H9 (cell line): Measurements from ENCODE around the gene JAG1. TPM values are rescaled to one million over a fixed set of nuclear protein-coding genes. Genes with fewer than 3 reads are reported as not detected.

ENCODE experiments used
- DNase-seq: peaks from one replicate; pipeline ENCODE4 v3.0.0-alpha.2; 2017
- H2AFZ ChIP-seq: one replicate; pipeline ENCODE4 v1.6.1; 2013; ENCODE audit warnings: mild to moderate bottlenecking, low read length, control low read depth, moderate library complexity
- H2AK5ac ChIP-seq: 2 replicates; pipeline ENCODE4 v1.6.1; 2013; ENCODE audit warnings: low read length, control low read depth, mixed read lengths; ENCODE audit not compliant: insufficient read length
- H2BK120ac ChIP-seq: one replicate; pipeline ENCODE4 v1.6.1; 2013; ENCODE audit warnings: low read depth, mild to moderate bottlenecking, low read length, control low read depth, inconsistent platforms; ENCODE audit not compliant: poor library complexity, severe bottlenecking
- H2BK12ac ChIP-seq: 2 replicates; pipeline ENCODE4 v1.6.1; 2013; ENCODE audit warnings: low read length, control low read depth, mixed read lengths, low read depth; ENCODE audit not compliant: insufficient read length
- H2BK15ac ChIP-seq: 2 replicates; pipeline ENCODE4 v1.6.1; 2013; ENCODE audit warnings: low read depth, low read length, control low read depth
- H2BK20ac ChIP-seq: one replicate; pipeline ENCODE4 v1.6.1; 2013; ENCODE audit warnings: low read depth, mild to moderate bottlenecking, low read length, control low read depth, inconsistent platforms; ENCODE audit not compliant: poor library complexity, severe bottlenecking
- H2BK5ac ChIP-seq: 2 replicates; pipeline ENCODE4 v1.6.1; 2013; ENCODE audit warnings: low read length, control low read depth, mixed read lengths; ENCODE audit not compliant: insufficient read length
- H3K14ac ChIP-seq: 2 replicates; pipeline ENCODE4 v1.6.1; 2013; ENCODE audit warnings: low read length, control low read depth; ENCODE audit not compliant: insufficient read depth
- H3K18ac ChIP-seq: 2 replicates; pipeline ENCODE4 v1.6.1; 2013; ENCODE audit warnings: low read depth, mild to moderate bottlenecking, mixed read lengths, low read length, control low read depth; ENCODE audit not compliant: insufficient read length
- H3K23ac ChIP-seq: 2 replicates; pipeline ENCODE4 v1.6.1; 2013; ENCODE audit warnings: low read length, control low read depth, mixed read lengths, low read depth; ENCODE audit not compliant: insufficient read length
- H3K23me2 ChIP-seq: 2 replicates; pipeline ENCODE4 v1.6.1; 2013; ENCODE audit warnings: low read depth, mild to moderate bottlenecking, mixed read lengths, low read length, control low read depth; ENCODE audit not compliant: insufficient read length, poor library complexity, severe bottlenecking
- H3K27ac ChIP-seq: 2 replicates; pipeline ENCODE4 v1.5.1; 2013; ENCODE audit warnings: low read length, control low read depth, mixed read lengths, low read depth; ENCODE audit not compliant: insufficient read length
- H3K27me3 ChIP-seq: 2 replicates; pipeline ENCODE4 v1.6.1; 2013; ENCODE audit warnings: low read length, control low read depth, inconsistent platforms; ENCODE audit not compliant: insufficient read depth
- H3K4ac ChIP-seq: 2 replicates; pipeline ENCODE4 v1.6.1; 2013; ENCODE audit warnings: low read depth, mild to moderate bottlenecking, control low read depth, inconsistent platforms, low read length, moderate library complexity
- H3K4me1 ChIP-seq: 2 replicates; pipeline ENCODE4 v1.6.1; 2013; ENCODE audit warnings: low read length, control low read depth, inconsistent platforms; ENCODE audit not compliant: insufficient read depth
- H3K4me2 ChIP-seq: 2 replicates; pipeline ENCODE4 v1.6.1; 2013; ENCODE audit warnings: low read length, control low read depth, mixed read lengths; ENCODE audit not compliant: insufficient read length, insufficient read depth
- H3K56ac ChIP-seq: 2 replicates; pipeline ENCODE4 v1.6.1; 2013; ENCODE audit warnings: low read depth, mild to moderate bottlenecking, mixed read lengths, low read length, control low read depth; ENCODE audit not compliant: insufficient read length
- H3K79me1 ChIP-seq: 2 replicates; pipeline ENCODE4 v1.6.1; 2013; ENCODE audit warnings: low read depth, mild to moderate bottlenecking, moderate library complexity, low read length, control low read depth, inconsistent platforms; ENCODE audit not compliant: insufficient read depth, poor library complexity, severe bottlenecking
- H3K79me2 ChIP-seq: 2 replicates; pipeline ENCODE4 v1.6.1; 2013; ENCODE audit warnings: low read length, control low read depth, inconsistent platforms; ENCODE audit not compliant: insufficient read depth
- H3K9ac ChIP-seq: 2 replicates; pipeline ENCODE4 v1.6.1; 2013; ENCODE audit warnings: low read length, control low read depth, mixed read lengths; ENCODE audit not compliant: insufficient read length; ENCODE audit errors: extremely low read depth
- H3K9me3 ChIP-seq: one replicate; pipeline ENCODE4 v1.6.1; 2013; ENCODE audit warnings: low read depth, low read length, inconsistent platforms; ENCODE audit not compliant: control insufficient read depth
- H3T11ph ChIP-seq: one replicate; pipeline ENCODE4 v1.6.1; 2013; ENCODE audit warnings: mild to moderate bottlenecking, low read length, control low read depth, inconsistent platforms
- H4K20me1 ChIP-seq: one replicate; pipeline ENCODE4 v1.6.1; 2013; ENCODE audit not compliant: control insufficient read depth, insufficient read length, insufficient read depth
- H4K5ac ChIP-seq: 2 replicates; pipeline ENCODE4 v1.6.1; 2013; ENCODE audit warnings: low read depth, mild to moderate bottlenecking, mixed read lengths, low read length, control low read depth; ENCODE audit not compliant: insufficient read length
- H4K8ac ChIP-seq: replicated peaks from 2 replicates; pipeline ENCODE4 v1.6.1; 2013; ENCODE audit warnings: low read length, control low read depth, mixed read lengths, low read depth; ENCODE audit not compliant: insufficient read length
- H4K91ac ChIP-seq: 2 replicates; pipeline ENCODE4 v1.6.1; 2013; ENCODE audit warnings: low read depth, mild to moderate bottlenecking, moderate library complexity, mixed read lengths, low read length, control low read depth; ENCODE audit not compliant: insufficient read length
- H3K27ac Mint-ChIP-seq, 3 experiments: 2 replicates in 2 of 3; 3 replicates in 1 of 3; pipeline ENCODE4 v1.8.0; 2020 to 2021; ENCODE audit warnings: mixed read lengths in 3 of 3, mild to moderate bottlenecking in 1 of 3, moderate library complexity in 1 of 3
- H3K27me3 Mint-ChIP-seq: 2 replicates; pipeline ENCODE4 v1.8.0; 2021; ENCODE audit warnings: low read depth, mild to moderate bottlenecking, moderate library complexity, mixed read lengths
- H3K36me3 Mint-ChIP-seq, 3 experiments: 2 replicates in 2 of 3; 3 replicates in 1 of 3; pipeline ENCODE4 v1.8.0; 2020 to 2021; ENCODE audit warnings: low read depth in 3 of 3, mixed read lengths in 3 of 3; ENCODE audit not compliant: insufficient read depth in 1 of 3
- H3K4me1 Mint-ChIP-seq, 2 experiments: 2 replicates each; pipeline ENCODE4 v1.8.0; 2020; ENCODE audit warnings: mixed read lengths in 2 of 2
- H3K4me3 Mint-ChIP-seq, 2 experiments: 2 replicates in 1 of 2; 3 replicates in 1 of 2; pipeline ENCODE4 v1.8.0; 2020 to 2021; ENCODE audit warnings: mild to moderate bottlenecking in 2 of 2, mixed read lengths in 2 of 2, moderate library complexity in 1 of 2
- H3K9me3 Mint-ChIP-seq, 2 experiments: 2 replicates in 1 of 2; 3 replicates in 1 of 2; pipeline ENCODE4 v1.8.0; 2020; ENCODE audit warnings: mild to moderate bottlenecking in 2 of 2, mixed read lengths in 2 of 2, moderate library complexity in 1 of 2
- CTCF ChIP-seq: fragments of 200-600 bp; sonication (generic); conservative IDR thresholded peaks from 3 replicates; pipeline ENCODE4 v1.8.0; 2021; ENCODE audit warnings: antibody characterized with exemption, mild to moderate bottlenecking
- WGBS: extraction: QIAGEN DNeasy Blood & Tissue Kit; methylation state at CpG from one replicate; pipeline ENCODE4 v1.1.7; 2013; ENCODE audit warnings: missing lambda C conversion rate, low lambda C conversion rate, mixed read lengths; ENCODE audit not compliant: insufficient read length; ENCODE audit errors: extremely low coverage; 5-methylcytosine and 5-hydroxymethylcytosine counted together
- total RNA-seq: library from RNA; stranded (reverse); gene quantifications from 2 replicates; pipeline ENCODE4 v1.2.1, GENCODE V29; 2021

Gene JAG1
- total RNA-seq, 1 experiment from 2014 or later, result 58.1 TPM

GRCh38 chr20:10641467-10641866 is 32.3 kb downstream of the JAG1 start:
- no peak overlapping the region for H4K91ac ChIP-seq
- H3K27me3 ChIP-seq, result no peaks in the 10 kb centered on the region
- H3K27ac Mint-ChIP-seq, result no peak overlapping the region
- H2AFZ ChIP-seq, result no peak overlapping the region
- H3T11ph ChIP-seq, result no peak overlapping the region
- H3K18ac ChIP-seq, result no peak overlapping the region
- H2BK120ac ChIP-seq, result no peak overlapping the region
- H3K9me3 ChIP-seq, result no peaks in the 10 kb centered on the region
- H3K4ac ChIP-seq, result no peak overlapping the region
- peaks cover 60 to 87% (median 77%) of the 10 kb centered on the region in 3 experiments for H3K36me3 Mint-ChIP-seq
- no peaks in the 10 kb centered on the region for H3K79me2 ChIP-seq
- no peak overlapping the region for H4K8ac ChIP-seq
- no peaks in the 10 kb centered on the region; the same call in 1 of the 2 replicates for H3K27me3 Mint-ChIP-seq
- no peak overlapping the region for H3K56ac ChIP-seq
- H4K20me1 ChIP-seq, result no peaks in the 10 kb centered on the region
- H3K9me3 Mint-ChIP-seq, result no peaks in the 10 kb centered on the region
- H3K4me3 Mint-ChIP-seq, result no peak overlapping the region
- no peak overlapping the region for H2BK20ac ChIP-seq
- H3K79me1 ChIP-seq, result no peaks in the 10 kb centered on the region
- H3K23ac ChIP-seq, result no peak overlapping the region
- H3K4me1 Mint-ChIP-seq, result peaks cover 29 to 38% of the 10 kb centered on the region in 2 experiments
- no peak overlapping the region for H4K5ac ChIP-seq
- no peak overlapping the region for H2BK12ac ChIP-seq
- no peak overlapping the region for H2AK5ac ChIP-seq
- no peak for TF ChIP-seq CTCF
- H3K14ac ChIP-seq, result no peak overlapping the region
- no peak overlapping the region for H3K4me2 ChIP-seq
- no peak for DNase-seq
- no peak overlapping the region for H3K9ac ChIP-seq
- peaks cover 6% of the 10 kb centered on the region; the same call in 1 of the 2 replicates for H3K4me1 ChIP-seq
- WGBS, result no CpG with 5 or more reads among the region's 12 CpGs
- H3K27ac ChIP-seq, result no peak overlapping the region
- no peaks in the 10 kb centered on the region for H3K23me2 ChIP-seq
- no peak overlapping the region for H2BK5ac ChIP-seq
- H2BK15ac ChIP-seq, result no peak overlapping the region
